ENCODE data around the gene SYTL3.
"Not testable (repeated sequence)": the region's sequence is repeated elsewhere in the genome, so short reads cannot be mapped to it uniquely, and the experiment has no call there.

The SYTL3 gene

GRCh38 chr6:158611541-158612370 lies 38.1 kb upstream of the SYTL3 start:
- no peak overlapping the region for H2BK120ac ChIP-seq (ENCODE audit: low read depth, low read length)
- H4K8ac ChIP-seq (ENCODE audit: low read depth, low read length): no peak overlapping the region
- no peak overlapping the region for H3K14ac ChIP-seq (ENCODE audit: low read length)
- peak overlapping the region; percentile 79 for H3K27ac ChIP-seq (replicated peaks; ENCODE audit: low read length)
- no peaks in the 10 kb centered on the region for H3K27me3 ChIP-seq (ENCODE audit: control insufficient read depth in 3 of 3, insufficient read depth in 3 of 3, low read depth in 1 of 3, low read length in 3 of 3)
- H3K79me1 ChIP-seq (ENCODE audit: low read depth, low read length): no peaks in the 10 kb centered on the region
- WGBS, 2 donors (ENCODE audit: extremely low coverage in 2 of 2, insufficient read length in 2 of 2, insufficient replicate concordance in 1 of 2): no CpG with 5 or more reads among the region's 14 CpGs
- H3K18ac ChIP-seq (ENCODE audit: low read length): no peak overlapping the region
- H2BK12ac ChIP-seq (ENCODE audit: low read length): no peak overlapping the region
- peak; percentile 12 for DNase-seq (ENCODE audit: low spot score)
- peaks cover 21 to 74% of the 10 kb centered on the region in 2 donors for H3K36me3 ChIP-seq (replicated peaks in 1 of 2; ENCODE audit: control insufficient read depth in 2 of 2, insufficient read depth in 2 of 2, low read length in 2 of 2)
- no peak overlapping the region for H2AK5ac ChIP-seq (ENCODE audit: low read depth, low read length)
- no peak overlapping the region for H3K23ac ChIP-seq (ENCODE audit: low read depth, low read length, poor library complexity)
- H3K4me2 ChIP-seq (ENCODE audit: insufficient read depth, low read length, poor library complexity, severe bottlenecking): no peak overlapping the region
- H3K4me1 ChIP-seq (ENCODE audit: control insufficient read depth in 2 of 2, insufficient read depth in 1 of 2, low read depth in 1 of 2, low read length in 2 of 2): peaks cover 0 to 13% of the 10 kb centered on the region in 2 donors
- H2BK5ac ChIP-seq (ENCODE audit: low read length): peak overlapping the region; percentile 55
- no peak overlapping the region for H3K9ac ChIP-seq (ENCODE audit: low read depth, low read length, poor library complexity)
- no peak overlapping the region for H4K91ac ChIP-seq (ENCODE audit: low read depth, low read length, poor library complexity)
- no peak overlapping the region for H2AFZ ChIP-seq (ENCODE audit: low read length)
- no peaks in the 10 kb centered on the region for H3K9me3 ChIP-seq (replicated peaks in 1 of 2; ENCODE audit: control insufficient read depth in 2 of 2, insufficient read depth in 1 of 2, low read depth in 1 of 2, low read length in 2 of 2)
- no peak overlapping the region for H2BK15ac ChIP-seq (ENCODE audit: low read length)
- no peak overlapping the region for H3K4me3 ChIP-seq (ENCODE audit: low read length in 2 of 2)
- no peak overlapping the region for H3K4ac ChIP-seq (ENCODE audit: low read length)

GRCh38 chr6:158614606-158615005 lies 35.2 kb upstream of the SYTL3 start:
- no CpG with 5 or more reads among the region's 3 CpGs for WGBS, 2 donors (ENCODE audit: extremely low coverage in 2 of 2, insufficient read length in 2 of 2, insufficient replicate concordance in 1 of 2)
- not testable (repeated sequence) for H3K4me3 ChIP-seq (ENCODE audit: low read length in 2 of 2)

GRCh38 chr6:158618289-158618688 lies 31.6 kb upstream of the SYTL3 start:
- H2BK12ac ChIP-seq (ENCODE audit: low read length); H2BK120ac ChIP-seq (ENCODE audit: low read depth, low read length): not testable (repeated sequence)
- peaks cover 14 to 44% of the 10 kb centered on the region in 2 donors for H3K36me3 ChIP-seq (replicated peaks in 1 of 2; ENCODE audit: control insufficient read depth in 2 of 2, insufficient read depth in 2 of 2, low read length in 2 of 2)

More at GRCh38 chr6:158614606-158615005, 35.2 kb upstream of the SYTL3 start:
- not testable (repeated sequence) for H4K8ac ChIP-seq (ENCODE audit: low read depth, low read length); H3K4ac ChIP-seq (ENCODE audit: low read length); H2BK15ac ChIP-seq (ENCODE audit: low read length); H3K18ac ChIP-seq (ENCODE audit: low read length); H4K91ac ChIP-seq (ENCODE audit: low read depth, low read length, poor library complexity); H2BK120ac ChIP-seq (ENCODE audit: low read depth, low read length); H3K9ac ChIP-seq (ENCODE audit: low read depth, low read length, poor library complexity); H3K23ac ChIP-seq (ENCODE audit: low read depth, low read length, poor library complexity); H2BK12ac ChIP-seq (ENCODE audit: low read length); H2AK5ac ChIP-seq (ENCODE audit: low read depth, low read length); H2AFZ ChIP-seq (ENCODE audit: low read length); DNase-seq (ENCODE audit: low spot score); H3K9me3 ChIP-seq (replicated peaks in 1 of 2; ENCODE audit: control insufficient read depth in 2 of 2, insufficient read depth in 1 of 2, low read depth in 1 of 2, low read length in 2 of 2); H3K14ac ChIP-seq (ENCODE audit: low read length); H3K79me1 ChIP-seq (ENCODE audit: low read depth, low read length); H2BK5ac ChIP-seq (ENCODE audit: low read length); H3K27me3 ChIP-seq (ENCODE audit: control insufficient read depth in 3 of 3, insufficient read depth in 3 of 3, low read depth in 1 of 3, low read length in 3 of 3); H3K4me2 ChIP-seq (ENCODE audit: insufficient read depth, low read length, poor library complexity, severe bottlenecking); H3K27ac ChIP-seq (replicated peaks; ENCODE audit: low read length)
- Histone ChIP-seq H3K4me1 (ENCODE audit: control insufficient read depth in 2 of 2, insufficient read depth in 1 of 2, low read depth in 1 of 2, low read length in 2 of 2) (peaks cover 0 to 13% of the 10 kb centered on the region in 2 donors), H3K36me3 (replicated peaks in 1 of 2; ENCODE audit: control insufficient read depth in 2 of 2, insufficient read depth in 2 of 2, low read length in 2 of 2) (peaks cover 9 to 45% of the 10 kb centered on the region in 2 donors)

GRCh38 chr6:158619922-158620801 lies 29.7 kb upstream of the SYTL3 start:
- WGBS, 2 donors (ENCODE audit: extremely low coverage in 2 of 2, insufficient read length in 2 of 2, insufficient replicate concordance in 1 of 2): no CpG with 5 or more reads among the region's 17 CpGs
- H4K8ac ChIP-seq (ENCODE audit: low read depth, low read length): no peak overlapping the region
- H3K23ac ChIP-seq (ENCODE audit: low read depth, low read length, poor library complexity): no peak overlapping the region
- no peak overlapping the region for H2BK12ac ChIP-seq (ENCODE audit: low read length)
- H3K18ac ChIP-seq (ENCODE audit: low read length): no peak overlapping the region
- no peak overlapping the region for H2BK15ac ChIP-seq (ENCODE audit: low read length)
- H2AK5ac ChIP-seq (ENCODE audit: low read depth, low read length): no peak overlapping the region
- H3K9me3 ChIP-seq (replicated peaks in 1 of 2; ENCODE audit: control insufficient read depth in 2 of 2, insufficient read depth in 1 of 2, low read depth in 1 of 2, low read length in 2 of 2): no peaks in the 10 kb centered on the region
- H4K91ac ChIP-seq (ENCODE audit: low read depth, low read length, poor library complexity): no peak overlapping the region
- no peak overlapping the region for H2BK120ac ChIP-seq (ENCODE audit: low read depth, low read length)
- no peak overlapping the region for H3K4ac ChIP-seq (ENCODE audit: low read length)
- H3K4me2 ChIP-seq (ENCODE audit: insufficient read depth, low read length, poor library complexity, severe bottlenecking): no peak overlapping the region
- peaks cover 14 to 49% of the 10 kb centered on the region in 2 donors for H3K36me3 ChIP-seq (replicated peaks in 1 of 2; ENCODE audit: control insufficient read depth in 2 of 2, insufficient read depth in 2 of 2, low read length in 2 of 2)
- H2AFZ ChIP-seq (ENCODE audit: low read length): no peak overlapping the region
- H3K14ac ChIP-seq (ENCODE audit: low read length): no peak overlapping the region
- no peaks in the 10 kb centered on the region for H3K27me3 ChIP-seq (ENCODE audit: control insufficient read depth in 3 of 3, insufficient read depth in 3 of 3, low read depth in 1 of 3, low read length in 3 of 3)
- no peak overlapping the region for H3K4me3 ChIP-seq (ENCODE audit: low read length in 2 of 2)
- no peak overlapping the region for H3K27ac ChIP-seq (replicated peaks; ENCODE audit: low read length)
- peaks cover 3% of the 10 kb centered on the region for H3K79me1 ChIP-seq (ENCODE audit: low read depth, low read length)
- no peak overlapping the region for H2BK5ac ChIP-seq (ENCODE audit: low read length)
- DNase-seq (ENCODE audit: low spot score): no peak
- no peaks in the 10 kb centered on the region for H3K4me1 ChIP-seq (ENCODE audit: control insufficient read depth in 2 of 2, insufficient read depth in 1 of 2, low read depth in 1 of 2, low read length in 2 of 2)
- no peak overlapping the region for H3K9ac ChIP-seq (ENCODE audit: low read depth, low read length, poor library complexity)

More at GRCh38 chr6:158618289-158618688, 31.6 kb upstream of the SYTL3 start:
- not testable (repeated sequence) for H3K4ac ChIP-seq (ENCODE audit: low read length); H2AK5ac ChIP-seq (ENCODE audit: low read depth, low read length); H3K23ac ChIP-seq (ENCODE audit: low read depth, low read length, poor library complexity); H2BK5ac ChIP-seq (ENCODE audit: low read length); H3K14ac ChIP-seq (ENCODE audit: low read length); H3K27me3 ChIP-seq (ENCODE audit: control insufficient read depth in 3 of 3, insufficient read depth in 3 of 3, low read depth in 1 of 3, low read length in 3 of 3); H3K9ac ChIP-seq (ENCODE audit: low read depth, low read length, poor library complexity); H3K27ac ChIP-seq (replicated peaks; ENCODE audit: low read length); H3K4me1 ChIP-seq (ENCODE audit: control insufficient read depth in 2 of 2, insufficient read depth in 1 of 2, low read depth in 1 of 2, low read length in 2 of 2); H3K4me2 ChIP-seq (ENCODE audit: insufficient read depth, low read length, poor library complexity, severe bottlenecking); H3K18ac ChIP-seq (ENCODE audit: low read length); H3K4me3 ChIP-seq (ENCODE audit: low read length in 2 of 2); H4K91ac ChIP-seq (ENCODE audit: low read depth, low read length, poor library complexity); H3K9me3 ChIP-seq (replicated peaks in 1 of 2; ENCODE audit: control insufficient read depth in 2 of 2, insufficient read depth in 1 of 2, low read depth in 1 of 2, low read length in 2 of 2); DNase-seq (ENCODE audit: low spot score); H2BK15ac ChIP-seq (ENCODE audit: low read length); H4K8ac ChIP-seq (ENCODE audit: low read depth, low read length); H2AFZ ChIP-seq (ENCODE audit: low read length); H3K79me1 ChIP-seq (ENCODE audit: low read depth, low read length)
- no CpG with 5 or more reads among the region's 3 CpGs for WGBS, 2 donors (ENCODE audit: extremely low coverage in 2 of 2, insufficient read length in 2 of 2, insufficient replicate concordance in 1 of 2)

All from neuronal stem cell (in vitro differentiated cells).